PC-9 (cell line): ENCODE data around the gene ID1. TPM values are rescaled to one million over a fixed set of nuclear protein-coding genes. Genes with fewer than 3 reads are reported as not detected.

ENCODE experiments used
- BruUV-seq: library from RNA; stranded (reverse); fragments of 400-500 nt; replicated peaks from 2 replicates; lab custom pipeline; 2021; lab: Mats Ljungman, UMichigan
- CTCF ChIA-PET: fragments of 300-600 bp; sonication (Branson Sonifier 250); formaldehyde crosslinking; loops from one replicate; lab custom pipeline; 2022; ENCODE audit warnings: antibody characterized with exemption; lab: Charles Lee
- POLR2A ChIA-PET: fragments of 300-600 bp; sonication (Branson Sonifier 250); formaldehyde crosslinking; loops from one replicate; lab custom pipeline; 2022; ENCODE audit warnings: antibody characterized with exemption; ENCODE audit not compliant: unreplicated experiment; lab: Charles Lee
- DNase-seq, 2 experiments: peaks; one replicate each; pipeline versions ENCODE4 v3.0.0 to v3.0.0-alpha.2; 2015 to 2022; ENCODE audit warnings: mixed read lengths in 1 of 2
- H2AFZ ChIP-seq: fragments of 200-600 bp; sonication (generic); 2 replicates; pipeline ENCODE4 v1.8.1; 2017; ENCODE audit warnings: antibody characterized with exemption
- H3F3A ChIP-seq: fragments of 200-600 bp; sonication (generic); 2 replicates; pipeline ENCODE4 v1.8.1; 2017; ENCODE audit warnings: antibody characterized with exemption, mild to moderate bottlenecking, low read depth; ENCODE audit not compliant: insufficient read depth
- H3K27ac ChIP-seq: fragments of 200-600 bp; sonication (generic); 2 replicates; pipeline ENCODE4 v1.6.1; 2016; ENCODE audit warnings: mixed run types
- H3K27me3 ChIP-seq: fragments of 200-600 bp; sonication (generic); 2 replicates; pipeline ENCODE4 v1.6.1; 2016; ENCODE audit warnings: low read depth, mixed run types; ENCODE audit not compliant: insufficient read depth
- H3K36me3 ChIP-seq: fragments of 200-600 bp; sonication (generic); 2 replicates; pipeline ENCODE4 v1.6.1; 2016; ENCODE audit warnings: low read depth, mixed run types
- H3K4me1 ChIP-seq: fragments of 200-600 bp; sonication (generic); replicated peaks from 2 replicates; pipeline ENCODE4 v1.6.1; 2016; ENCODE audit warnings: mixed run types; ENCODE audit not compliant: insufficient read depth
- H3K4me2 ChIP-seq: fragments of 200-600 bp; sonication (generic); 2 replicates; pipeline ENCODE4 v1.6.1; 2017; ENCODE audit warnings: mixed run types
- H3K4me3 ChIP-seq: fragments of 200-600 bp; sonication (generic); 2 replicates; pipeline ENCODE4 v1.6.1; 2016; ENCODE audit warnings: mixed run types
- H3K79me2 ChIP-seq: fragments of 200-600 bp; sonication (generic); 2 replicates; pipeline ENCODE4 v1.6.1; 2017; ENCODE audit warnings: low read depth, mixed run types
- H3K9me2 ChIP-seq: fragments of 200-600 bp; sonication (generic); 2 replicates; pipeline ENCODE4 v1.8.1; 2017; ENCODE audit warnings: mild to moderate bottlenecking; ENCODE audit not compliant: insufficient read depth
- H3K9me3 ChIP-seq: fragments of 200-600 bp; sonication (generic); 2 replicates; pipeline ENCODE4 v1.8.1; 2016; ENCODE audit warnings: low read depth; ENCODE audit not compliant: insufficient read depth
- H4K20me1 ChIP-seq: fragments of 200-600 bp; sonication (generic); 2 replicates; pipeline ENCODE4 v1.8.1; 2017; ENCODE audit not compliant: insufficient read depth
- CTCF ChIP-seq: fragments of 200-600 bp; sonication (generic); conservative IDR thresholded peaks from 2 replicates; pipeline ENCODE4 v1.6.1; 2017; ENCODE audit warnings: mixed run types, antibody characterized with exemption, mild to moderate bottlenecking, moderate library complexity
- EZH2 ChIP-seq: fragments of 200-600 bp; sonication (generic); IDR thresholded peaks from 2 replicates; pipeline ENCODE4 v1.8.0; 2017; ENCODE audit warnings: antibody characterized with exemption, low read depth
- intact Hi-C: fragments of 100-400 bp; cut with micrococcal nuclease; formaldehyde crosslinking; loops from one replicate; pipeline ENCODE4 v1.10.0; 2022; ENCODE audit not compliant: unreplicated experiment
- total RNA-seq: library from RNA; stranded (reverse); gene quantifications from 2 replicates; pipeline ENCODE4 v1.2.3, GENCODE V29; 2021

Gene ID1
- total RNA-seq, 1 experiment from 2014 or later, result 74.4 TPM

GRCh38 chr20:31633339-31633914 lies 28.3 kb downstream of the ID1 start:
- Histone ChIP-seq H3K4me3 (no peak overlapping the region), H3K36me3 (no peaks in the 10 kb centered on the region), H3F3A (no peaks in the 10 kb centered on the region), H4K20me1 (no peaks in the 10 kb centered on the region), H3K4me2 (no peak overlapping the region), H3K9me2 (no peaks in the 10 kb centered on the region), H2AFZ (no peak overlapping the region), H3K79me2 (no peaks in the 10 kb centered on the region), H3K27me3 (no peaks in the 10 kb centered on the region), H3K9me3 (no peaks in the 10 kb centered on the region), H3K4me1 (no peaks in the 10 kb centered on the region), H3K27ac (no peak overlapping the region)
- ChIA-PET CTCF (interaction anchor here (0.5 to 1.9 kb wide), 25 partner anchors 10 to 1189 kb away, joined by 3 to 28 read pairs (median 5); no protein-coding TSS in a partner anchor), POLR2A (interaction anchor here (0.6 kb wide), 1 partner anchor 308 kb away, joined by 4 read pairs; no protein-coding TSS in a partner anchor)
- intact Hi-C loops, result no loop called here
- no peak for TF ChIP-seq CTCF
- no peak for TF ChIP-seq EZH2
- DNase-seq, result no peak
- no TSS peak for BruUV-seq

DNA sequence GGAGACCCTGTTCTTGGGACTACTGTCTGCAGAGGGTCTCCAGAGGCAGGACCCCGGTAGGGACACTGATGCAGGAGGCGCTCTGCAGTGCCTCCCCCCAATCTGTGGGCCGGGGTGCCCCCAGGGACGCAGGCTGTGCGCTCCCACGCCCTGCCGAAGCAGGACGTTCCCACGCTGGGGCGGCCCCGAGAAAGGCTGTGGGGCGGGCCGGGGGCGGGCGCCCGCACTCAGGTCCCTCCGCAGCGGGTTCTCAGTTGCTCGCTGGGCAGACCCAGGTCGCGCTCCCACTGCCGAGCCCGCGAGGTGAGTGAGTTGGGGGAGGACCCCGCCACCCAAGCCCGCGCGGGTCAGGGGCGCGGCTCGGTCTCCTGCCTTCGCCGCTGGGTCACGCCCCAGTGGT lies 32.6 kb downstream of the ID1 start, which contains the start of gene COX4I2:
Gene COX4I2 (plus strand): TSS at position 253 of the 400 bp plus-strand sequence. CDS start 1,106 bp downstream, outside the sequence.
- H3K4me2 ChIP-seq, result no peak within 1 kb of the TSS
- ChIA-PET CTCF (no interaction called here), POLR2A (no interaction called here)
- no peaks in the 10 kb centered on the region for H3K4me1 ChIP-seq
- H3K27me3 ChIP-seq, result no peaks in the 10 kb centered on the region
- H3K79me2 ChIP-seq, result no peaks in the 10 kb centered on the region
- intact Hi-C loops, result no loop called here
- no peak within 1 kb of the TSS for H2AFZ ChIP-seq
- no peaks in the 10 kb centered on the region for H3K9me2 ChIP-seq
- no peaks in the 10 kb centered on the region for H3F3A ChIP-seq
- H3K4me3 ChIP-seq, result no peak within 1 kb of the TSS
- no peak within 1 kb of the TSS for H3K27ac ChIP-seq
- no peak for TF ChIP-seq EZH2
- TF ChIP-seq CTCF, result no peak
- H3K9me3 ChIP-seq, result no peaks in the 10 kb centered on the region
- DNase-seq, result no peak
- H4K20me1 ChIP-seq, result no peaks in the 10 kb centered on the region
- no TSS peak for BruUV-seq
- H3K36me3 ChIP-seq, result no peaks in the 10 kb centered on the region

DNA sequence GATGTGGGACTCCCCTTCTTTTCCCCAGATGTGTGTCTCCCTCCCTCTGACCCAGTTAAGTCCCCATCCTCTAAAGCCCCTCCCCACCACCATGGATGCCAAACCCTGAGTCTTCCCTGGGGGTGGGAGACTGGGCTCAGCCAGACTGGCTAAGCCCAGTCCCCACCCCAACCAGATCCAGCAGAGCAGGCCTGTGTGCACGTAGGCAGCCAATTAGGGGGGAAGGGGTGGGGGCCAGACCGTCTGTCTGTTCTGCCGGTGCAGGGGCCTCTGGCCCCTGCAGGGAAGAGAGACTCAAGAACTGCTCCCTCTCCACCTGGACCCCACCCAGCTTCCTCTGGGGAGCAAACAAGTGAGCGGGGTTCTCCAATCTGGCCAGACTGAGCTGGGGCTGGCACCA lies 33.2 kb downstream of the ID1 start:
- Histone ChIP-seq H3K4me2 (no peak overlapping the region), H3F3A (no peaks in the 10 kb centered on the region), H3K79me2 (no peaks in the 10 kb centered on the region), H3K9me2 (no peaks in the 10 kb centered on the region), H2AFZ (no peak overlapping the region), H3K36me3 (no peaks in the 10 kb centered on the region), H3K9me3 (no peaks in the 10 kb centered on the region), H3K4me1 (no peaks in the 10 kb centered on the region), H4K20me1 (no peaks in the 10 kb centered on the region), H3K4me3 (no peak overlapping the region), H3K27me3 (no peaks in the 10 kb centered on the region), H3K27ac (no peak overlapping the region)
- POLR2A ChIA-PET, result no interaction called here
- CTCF ChIA-PET, result no interaction called here
- no TSS peak for BruUV-seq
- no peak for DNase-seq
- TF ChIP-seq EZH2, result no peak
- TF ChIP-seq CTCF, result no peak
- intact Hi-C loops, result no loop called here
